Keratinocyte (primary cell): ENCODE results near the gene HYAL2. TPM values are rescaled to one million over a fixed set of nuclear protein-coding genes. Genes with fewer than 3 reads are reported as not detected.

ENCODE experiments used
- DNase-seq: peaks from one replicate; pipeline ENCODE4 v3.0.0-alpha.2; 2011; ENCODE audit warnings: low read depth, missing footprints, low spot score
- FAIRE-seq: peaks from 2 replicates; lab custom pipeline; 2011; peaks lifted over from hg19 to GRCh38; lab: Jason Lieb, UNC
- H2AFZ ChIP-seq: 2 replicates; pipeline ENCODE4 v1.6.0; 2012; ENCODE audit warnings: low read length, control low read depth, inconsistent platforms; ENCODE audit not compliant: control insufficient read depth
- H3K27ac ChIP-seq: 2 replicates; pipeline ENCODE4 v1.5.1; 2011; ENCODE audit warnings: low read length; ENCODE audit not compliant: control insufficient read depth, insufficient read depth
- H3K27me3 ChIP-seq: 3 replicates; pipeline ENCODE4 v1.6.0; 2011; ENCODE audit warnings: low read length; ENCODE audit not compliant: control insufficient read depth, insufficient read depth; ENCODE audit errors: extremely low read depth
- H3K36me3 ChIP-seq, 2 experiments: 2 replicates in 1 of 2; 3 replicates in 1 of 2; pipeline ENCODE4 v1.5.1; 2011; ENCODE audit warnings: low read length in 2 of 2, mild to moderate bottlenecking in 1 of 2; ENCODE audit not compliant: control insufficient read depth in 2 of 2, insufficient read depth in 2 of 2; ENCODE audit errors: extremely low read depth in 1 of 2
- H3K4me1 ChIP-seq: 3 replicates; pipeline ENCODE4 v1.5.1; 2011; ENCODE audit warnings: low read length; ENCODE audit not compliant: control insufficient read depth, insufficient read depth; ENCODE audit errors: extremely low read depth
- H3K4me2 ChIP-seq: 3 replicates; pipeline ENCODE4 v1.6.0; 2011; ENCODE audit warnings: low read depth, low read length; ENCODE audit not compliant: control insufficient read depth, insufficient read depth; ENCODE audit errors: extremely low read depth
- H3K4me3 ChIP-seq, 3 experiments: fragments of 200-600 bp in 1 of 3; sonication (generic) in 1 of 3; 2 replicates in 2 of 3; 3 replicates in 1 of 3; pipeline ENCODE4 v1.5.1; 2011 to 2016; ENCODE audit warnings: low read length in 3 of 3, mild to moderate bottlenecking in 3 of 3, control low read depth in 2 of 3, inconsistent platforms in 1 of 3, low read depth in 1 of 3, mixed read lengths in 1 of 3, mixed run types in 1 of 3, moderate library complexity in 1 of 3; ENCODE audit not compliant: control insufficient read depth in 2 of 3, insufficient read depth in 2 of 3; ENCODE audit errors: extremely low read depth in 1 of 3
- H3K79me2 ChIP-seq: 2 replicates; pipeline ENCODE4 v1.6.0; 2012; ENCODE audit warnings: low read length; ENCODE audit not compliant: control insufficient read depth, insufficient read depth
- H3K9ac ChIP-seq: 3 replicates; pipeline ENCODE4 v1.6.0; 2011; ENCODE audit warnings: low read length; ENCODE audit not compliant: control insufficient read depth, insufficient read depth; ENCODE audit errors: extremely low read depth
- H3K9me1 ChIP-seq: 3 replicates; pipeline ENCODE4 v1.6.0; 2011; ENCODE audit warnings: low read length; ENCODE audit not compliant: control insufficient read depth, insufficient read depth; ENCODE audit errors: extremely low read depth
- H3K9me3 ChIP-seq: 2 replicates; pipeline ENCODE4 v1.5.1; 2012; ENCODE audit warnings: low read depth, low read length; ENCODE audit not compliant: control insufficient read depth
- H4K20me1 ChIP-seq: 3 replicates; pipeline ENCODE4 v1.6.0; 2011; ENCODE audit warnings: low read length; ENCODE audit not compliant: control insufficient read depth, insufficient read depth; ENCODE audit errors: extremely low read depth
- CTCF ChIP-seq, 3 experiments: IDR thresholded peaks in 1 of 3; conservative IDR thresholded peaks in 1 of 3; optimal IDR thresholded peaks in 1 of 3; 2 replicates in 2 of 3; 3 replicates in 1 of 3; pipeline versions ENCODE3 to v1.5.1; 2011; ENCODE audit warnings: low read length in 3 of 3, mild to moderate bottlenecking in 3 of 3, moderate library complexity in 2 of 3, control low read depth in 1 of 3, inconsistent platforms in 1 of 3; ENCODE audit not compliant: insufficient read depth in 2 of 3; ENCODE audit errors: extremely low read depth in 1 of 3
- EZH2 ChIP-seq: IDR thresholded peaks from one replicate; pipeline ENCODE4 v1.6.1; 2012; ENCODE audit warnings: inconsistent platforms, mild to moderate bottlenecking, low read length, moderate library complexity
- dilution Hi-C: fragments of 300-500 bp; cut with MboI; formaldehyde crosslinking; loops from one replicate; pipeline ENCODE4 v1.7.0; 2020; ENCODE audit warnings: low sequenced_read_pairs; ENCODE audit not compliant: extremely low pct_ligation_motif_present
- polyA plus RNA-seq, 5 experiments: library from polyadenylated mRNA; depleted of rRNA in 3 of 5; stranded (reverse) in 3 of 5; stranded (forward) in 1 of 5; unstranded in 1 of 5; fragments of >200 nt; gene quantifications; 1 replicate in 1 of 5; 2 replicates in 3 of 5; 3 replicates in 1 of 5; pipeline versions ENCODE4 v1.2.1 to v1.2.3, GENCODE V29; 2011 to 2012; ENCODE audit warnings: missing spikeins in 2 of 5, low read depth in 1 of 5, low replicate concordance in 1 of 5

The HYAL2 gene
- polyA plus RNA-seq, 1 donor (not counting 4 experiments of a cell fraction or from before 2014, with no cell fraction given) = 42.8 TPM

DNA sequence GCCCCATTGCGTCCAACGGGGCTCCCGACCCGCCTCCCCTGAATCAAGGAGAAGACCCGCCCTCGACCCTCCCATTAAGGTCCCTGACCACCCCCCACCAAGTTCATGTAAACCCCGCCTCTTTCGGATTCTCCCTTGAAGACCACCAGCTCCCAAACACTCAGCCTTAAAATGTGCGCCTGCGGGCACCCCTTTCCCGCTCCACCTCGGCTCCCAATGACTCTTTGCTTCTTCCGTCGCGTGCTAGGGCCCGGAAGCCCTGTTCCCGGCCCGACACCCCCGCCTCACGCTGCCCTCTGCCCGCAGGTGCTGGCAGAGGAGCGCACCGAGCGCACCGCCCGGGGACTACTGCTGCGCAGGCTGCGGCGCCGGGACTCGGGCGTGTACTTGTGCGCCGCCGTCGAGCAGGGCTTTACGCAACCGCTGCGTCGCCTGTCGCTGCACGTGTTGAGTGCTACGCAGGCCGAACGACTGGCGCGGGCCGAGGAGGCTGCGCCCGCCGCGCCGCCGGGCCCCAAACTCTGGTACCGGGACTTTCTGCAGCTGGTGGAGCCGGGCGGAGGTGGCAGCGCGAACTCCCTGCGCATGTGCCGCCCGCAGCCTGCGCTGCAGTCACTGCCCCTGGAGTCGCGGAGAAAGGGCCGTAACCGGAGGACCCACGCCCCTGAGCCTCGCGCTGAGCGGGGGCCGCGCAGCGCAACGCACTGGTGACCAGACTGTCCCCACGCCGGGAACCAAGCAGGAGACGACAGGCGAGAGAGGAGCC lies 46.4 kb downstream of the HYAL2 start:
- no peaks in the 10 kb centered on the region for H4K20me1 ChIP-seq
- no peak overlapping the region for H3K27ac ChIP-seq
- dilution Hi-C loops = no loop called here
- peaks cover 3% of the 10 kb centered on the region for H3K4me1 ChIP-seq
- H3K9me3 ChIP-seq = no peaks in the 10 kb centered on the region
- no peaks in the 10 kb centered on the region for H3K9me1 ChIP-seq
- no peaks in the 10 kb centered on the region for H3K79me2 ChIP-seq
- no peak for DNase-seq
- no peak overlapping the region for H2AFZ ChIP-seq
- TF ChIP-seq CTCF (optimal IDR thresholded peaks at IDR 0.05 in 1 of 3, IDR thresholded peaks at IDR 0.05 in 1 of 3, conservative IDR thresholded peaks at IDR 0.05 in 1 of 3; ENCODE audit: extremely low read depth in 1 of 3, insufficient read depth in 2 of 3, low read length in 3 of 3) = no peak
- peak; percentile 49 for TF ChIP-seq EZH2
- H3K4me3 ChIP-seq = no peak overlapping the region
- no peaks in the 10 kb centered on the region for H3K36me3 ChIP-seq
- H3K27me3 ChIP-seq = peaks cover 40% of the 10 kb centered on the region
- H3K9ac ChIP-seq = no peak overlapping the region
- FAIRE-seq = no peak
- H3K4me2 ChIP-seq = no peak overlapping the region

- FAIRE-seq (no peak), DNase-seq (no peak)
- Histone ChIP-seq H3K79me2 (no peaks in the 10 kb centered on the region), H3K27ac (no peak overlapping the region), H3K4me1 (peaks cover 8% of the 10 kb centered on the region), H3K9ac (no peak overlapping the region), H3K27me3 (peaks cover 40% of the 10 kb centered on the region), H3K9me3 (no peaks in the 10 kb centered on the region), H3K9me1 (no peaks in the 10 kb centered on the region), H3K4me2 (no peak overlapping the region), H3K36me3 (no peaks in the 10 kb centered on the region), H2AFZ (no peak overlapping the region), H3K4me3 (no peak overlapping the region), H4K20me1 (no peaks in the 10 kb centered on the region)
- dilution Hi-C loops = no loop called here
- TF ChIP-seq EZH2 (peak; percentile 63), CTCF (optimal IDR thresholded peaks at IDR 0.05 in 1 of 3, IDR thresholded peaks at IDR 0.05 in 1 of 3, conservative IDR thresholded peaks at IDR 0.05 in 1 of 3; ENCODE audit: extremely low read depth in 1 of 3, insufficient read depth in 2 of 3, low read length in 3 of 3) (no peak)
Observed at GRCh38 chr3:50275141-50275995, 47.2 kb downstream of the HYAL2 start.
